Breast epithelium (tissue), 4 donors: ENCODE results near the gene AOPEP. TPM values are rescaled to one million over a fixed set of nuclear protein-coding genes. Genes with fewer than 3 reads are reported as not detected.
A peak's percentile ranks its signal among the peaks of the same experiment; 100 is the strongest.

ENCODE experiments used
- DNase-seq, 2 donors: peaks; one replicate each; pipeline ENCODE4 v3.0.0-alpha.2; 2019; ENCODE audit warnings: low spot score in 2 of 2
- H3K27ac ChIP-seq, 2 donors: fragments of 200-600 bp; sonication (generic) in 1 of 2; one replicate each; pipeline ENCODE4 v1.5.1; 2016 to 2019; ENCODE audit warnings: mild to moderate bottlenecking in 1 of 2
- H3K27me3 ChIP-seq, 2 donors: fragments of 200-600 bp; sonication (generic) in 1 of 2; one replicate each; pipeline versions ENCODE4 v1.5.1 to v1.6.0; 2017 to 2019; ENCODE audit warnings: control low read depth in 1 of 2, mild to moderate bottlenecking in 1 of 2
- H3K36me3 ChIP-seq: fragments of 200-600 bp; one replicate; pipeline ENCODE4 v1.5.1; 2019
- H3K4me1 ChIP-seq, 2 donors: fragments of 200-600 bp; sonication (generic); one replicate each; pipeline ENCODE4 v1.5.1; 2016 to 2019; ENCODE audit warnings: control low read depth in 1 of 2
- H3K4me3 ChIP-seq, 3 donors: fragments of 200-600 bp; sonication (generic); 1 replicate in 2 of 3; 2 replicates in 1 of 3; pipeline ENCODE4 v1.5.1; 2016 to 2019; ENCODE audit warnings: mild to moderate bottlenecking in 3 of 3, moderate library complexity in 2 of 3
- H3K9me3 ChIP-seq, 2 donors: fragments of 200-600 bp; sonication (generic) in 1 of 2; one replicate each; pipeline ENCODE4 v1.5.1; 2016 to 2019; ENCODE audit warnings: control low read depth in 1 of 2
- POLR2A ChIP-seq: fragments of 450-650 bp; IDR thresholded peaks from one replicate; pipeline ENCODE4 v1.6.1; 2016; ENCODE audit warnings: antibody characterized with exemption, mild to moderate bottlenecking, moderate library complexity
- POLR2AphosphoS5 ChIP-seq, 3 donors: sonication (generic); formaldehyde crosslinking; IDR thresholded peaks; one replicate each; pipeline ENCODE4 v1.6.1; 2017; ENCODE audit warnings: antibody characterized with exemption in 3 of 3
- intact Hi-C: fragments of 100-400 bp; cut with DNase I; formaldehyde crosslinking; loops from one replicate; pipeline ENCODE4 v1.15.1; 2023; ENCODE audit warnings: low total_unique reads
- total RNA-seq, 3 donors: library from RNA; depleted of rRNA; stranded (reverse); fragments of >200 nt; gene quantifications; one replicate each; pipeline ENCODE4 v1.1.0, GENCODE V29; 2016
- TF ChIP-seq, protein P1 (sequence below), 3 donors: fragments of 450-650 bp; IDR thresholded peaks; one replicate each; pipeline ENCODE4 v1.5.1; 2016 to 2017; ENCODE audit warnings: antibody characterized with exemption in 3 of 3, mild to moderate bottlenecking in 3 of 3, moderate library complexity in 3 of 3

Gene AOPEP
- total RNA-seq, 3 donors from 2014 or later, result 15.5 to 94.1 (median 87.5) TPM

DNA sequence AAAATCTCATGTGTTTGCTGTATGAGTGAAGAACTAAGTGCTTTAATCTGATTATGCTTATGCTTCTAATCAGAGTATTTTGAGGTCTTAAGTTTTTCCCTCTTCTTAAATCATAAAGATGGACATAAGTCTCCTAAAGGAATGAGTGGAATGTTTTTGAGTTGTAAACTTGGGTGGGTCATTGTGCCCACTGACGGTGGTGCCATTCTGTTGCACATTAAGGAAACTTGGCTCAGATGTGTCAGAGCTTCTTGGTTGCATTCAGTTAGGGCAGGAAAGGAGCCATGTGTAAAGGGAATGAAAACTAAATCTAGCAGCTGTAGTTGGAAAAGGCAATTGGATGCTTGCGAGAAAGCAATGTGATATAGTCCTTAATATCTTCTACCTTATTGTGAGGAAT is 334.4 kb downstream of the AOPEP start:
- no peak for DNase-seq
- Histone ChIP-seq H3K27ac (no peak overlapping the region), H3K27me3 (no peaks in the 10 kb centered on the region), H3K4me3 (no peak overlapping the region), H3K9me3 (no peaks in the 10 kb centered on the region), H3K36me3 (no peaks in the 10 kb centered on the region), H3K4me1 (no peaks in the 10 kb centered on the region)
- intact Hi-C loops, result no loop called here
- TF ChIP-seq POLR2A (no peak), POLR2AphosphoS5 (IDR thresholded peaks at IDR 0.05) (no peak)
- TF ChIP-seq, protein P1, sequence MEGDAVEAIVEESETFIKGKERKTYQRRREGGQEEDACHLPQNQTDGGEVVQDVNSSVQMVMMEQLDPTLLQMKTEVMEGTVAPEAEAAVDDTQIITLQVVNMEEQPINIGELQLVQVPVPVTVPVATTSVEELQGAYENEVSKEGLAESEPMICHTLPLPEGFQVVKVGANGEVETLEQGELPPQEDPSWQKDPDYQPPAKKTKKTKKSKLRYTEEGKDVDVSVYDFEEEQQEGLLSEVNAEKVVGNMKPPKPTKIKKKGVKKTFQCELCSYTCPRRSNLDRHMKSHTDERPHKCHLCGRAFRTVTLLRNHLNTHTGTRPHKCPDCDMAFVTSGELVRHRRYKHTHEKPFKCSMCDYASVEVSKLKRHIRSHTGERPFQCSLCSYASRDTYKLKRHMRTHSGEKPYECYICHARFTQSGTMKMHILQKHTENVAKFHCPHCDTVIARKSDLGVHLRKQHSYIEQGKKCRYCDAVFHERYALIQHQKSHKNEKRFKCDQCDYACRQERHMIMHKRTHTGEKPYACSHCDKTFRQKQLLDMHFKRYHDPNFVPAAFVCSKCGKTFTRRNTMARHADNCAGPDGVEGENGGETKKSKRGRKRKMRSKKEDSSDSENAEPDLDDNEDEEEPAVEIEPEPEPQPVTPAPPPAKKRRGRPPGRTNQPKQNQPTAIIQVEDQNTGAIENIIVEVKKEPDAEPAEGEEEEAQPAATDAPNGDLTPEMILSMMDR (IDR thresholded peaks at IDR 0.05), result no peak

DNA sequence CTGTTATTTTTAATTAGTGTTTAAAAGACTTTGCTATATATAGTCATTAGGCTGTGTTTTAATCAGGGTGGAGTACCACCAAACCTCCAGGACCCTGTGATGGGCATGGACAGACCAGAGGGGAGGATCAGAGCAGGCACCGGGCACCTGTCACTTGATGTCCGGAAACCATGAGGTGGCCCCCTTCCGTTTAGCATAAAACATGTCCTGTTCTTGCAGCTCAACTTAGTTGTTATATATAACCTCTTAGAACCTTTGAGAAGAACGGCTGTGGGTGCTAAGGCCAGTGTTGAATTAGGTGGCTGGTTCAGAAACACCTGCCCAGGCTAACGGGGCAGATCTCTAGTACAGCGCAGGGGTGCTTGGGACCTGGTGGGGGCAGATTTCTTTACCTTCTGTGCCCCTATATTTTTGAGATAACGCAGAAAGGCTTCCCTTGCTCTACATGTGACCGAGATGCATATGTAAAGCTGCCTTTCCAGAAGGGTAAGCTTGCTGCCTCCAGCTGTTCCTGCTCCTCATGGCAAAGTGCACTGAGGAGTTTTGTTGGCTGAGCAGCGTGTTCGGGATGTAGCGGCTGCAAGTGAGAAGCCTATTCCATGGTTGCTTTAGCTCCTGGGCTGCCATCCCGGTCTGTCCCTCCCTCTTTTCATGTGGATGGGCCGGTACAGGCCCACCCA is 335.6 kb downstream of the AOPEP start:
- DNase-seq, result peak in 1 of 2 donors; percentile 12
- TF ChIP-seq POLR2AphosphoS5 (IDR thresholded peaks at IDR 0.05), result no peak
- TF ChIP-seq, protein P1 (IDR thresholded peaks at IDR 0.05), result no peak
- no peak for TF ChIP-seq POLR2A
- Histone ChIP-seq H3K9me3 (no peaks in the 10 kb centered on the region), H3K27me3 (no peaks in the 10 kb centered on the region), H3K4me3 (no peak overlapping the region), H3K4me1 (no peaks in the 10 kb centered on the region), H3K36me3 (no peaks in the 10 kb centered on the region), H3K27ac (no peak overlapping the region)
- intact Hi-C loops, result no loop called here

DNA sequence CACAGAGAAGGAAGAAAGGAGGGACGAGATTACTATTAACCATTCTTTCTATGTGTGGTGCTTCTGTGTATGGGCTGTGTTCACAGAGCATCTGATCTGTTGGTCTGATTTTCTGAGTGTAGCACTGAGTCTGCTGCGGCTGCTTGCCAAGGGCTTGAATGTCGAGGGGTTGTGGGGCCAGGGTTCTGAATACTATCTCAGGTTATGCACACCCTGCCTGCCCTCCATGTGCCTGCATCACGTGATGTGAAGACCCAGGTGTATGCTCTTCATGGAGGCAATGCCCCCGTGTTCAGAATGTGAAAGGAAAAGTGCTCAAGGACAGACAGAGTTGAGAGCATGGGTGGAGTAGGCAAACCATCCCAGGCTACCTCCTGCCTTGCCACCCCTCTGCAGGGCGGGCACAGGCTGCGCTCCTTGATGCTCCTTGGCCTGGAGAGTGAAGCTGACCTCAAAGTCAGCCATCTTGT is 336.1 kb downstream of the AOPEP start:
- Histone ChIP-seq H3K36me3 (no peaks in the 10 kb centered on the region), H3K4me1 (no peaks in the 10 kb centered on the region), H3K27me3 (no peaks in the 10 kb centered on the region), H3K9me3 (no peaks in the 10 kb centered on the region), H3K27ac (no peak overlapping the region), H3K4me3 (no peak overlapping the region)
- peak in 1 of 2 donors; percentile 14 for DNase-seq
- intact Hi-C loops, result no loop called here
- TF ChIP-seq, protein P1 (IDR thresholded peaks at IDR 0.05), result no peak
- TF ChIP-seq POLR2A, result no peak
- TF ChIP-seq POLR2AphosphoS5 (IDR thresholded peaks at IDR 0.05), result no peak

DNA sequence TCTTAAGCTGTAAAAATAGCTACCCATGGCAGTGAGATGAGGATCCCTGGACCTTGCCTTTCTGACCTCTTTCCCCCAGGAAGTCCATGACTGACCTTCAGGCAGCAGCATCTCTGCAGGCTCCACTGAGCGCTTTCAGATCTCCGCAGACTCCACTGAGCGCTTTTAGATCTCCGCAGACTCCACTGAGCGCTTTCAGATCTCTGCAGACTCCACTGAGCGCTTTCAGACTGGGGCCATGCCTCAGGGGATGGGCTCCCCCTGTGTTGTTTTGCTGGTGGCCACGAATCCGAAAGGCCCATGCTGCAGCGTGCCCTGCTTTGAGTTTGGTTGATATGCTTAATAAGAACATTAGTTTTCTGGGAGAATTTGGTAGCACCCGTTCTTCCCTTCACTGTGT is 336.8 kb downstream of the AOPEP start:
- Histone ChIP-seq H3K4me1 (no peaks in the 10 kb centered on the region), H3K9me3 (no peaks in the 10 kb centered on the region), H3K4me3 (no peak overlapping the region), H3K27me3 (no peaks in the 10 kb centered on the region), H3K27ac (no peak overlapping the region), H3K36me3 (no peaks in the 10 kb centered on the region)
- intact Hi-C loops, result no loop called here
- DNase-seq, result peak in 1 of 2 donors; percentile 7
- TF ChIP-seq POLR2A (no peak), POLR2AphosphoS5 (IDR thresholded peaks at IDR 0.05) (no peak)
- TF ChIP-seq, protein P1 (IDR thresholded peaks at IDR 0.05), result no peak

DNA sequence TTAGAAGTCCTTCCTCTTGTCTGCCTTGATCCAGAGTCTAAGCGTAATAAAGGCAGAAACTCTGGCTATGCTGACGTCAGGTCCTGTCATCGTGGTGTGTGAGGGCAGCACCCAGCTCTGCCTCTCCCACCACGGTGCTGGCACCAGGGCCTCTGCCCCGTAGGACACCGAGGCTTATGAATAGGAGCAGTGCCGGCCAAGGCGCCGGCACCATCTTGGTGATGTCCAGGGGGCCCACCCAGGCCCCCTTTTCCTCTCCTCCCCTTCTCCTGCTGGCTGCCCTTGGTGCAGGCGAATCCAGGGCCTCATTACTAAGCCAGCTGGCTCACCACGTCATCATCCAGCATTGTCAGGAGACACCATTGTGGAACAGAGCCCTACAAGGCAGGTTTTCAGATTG is 338.7 kb downstream of the AOPEP start:
- intact Hi-C loops, result no loop called here
- Histone ChIP-seq H3K4me3 (no peak overlapping the region), H3K36me3 (no peaks in the 10 kb centered on the region), H3K27me3 (no peaks in the 10 kb centered on the region), H3K27ac (peak overlapping the region in 1 of 2 donors; percentile 9), H3K4me1 (no peaks in the 10 kb centered on the region), H3K9me3 (no peaks in the 10 kb centered on the region)
- DNase-seq, result peak in 1 of 2 donors; percentile 13
- TF ChIP-seq POLR2AphosphoS5 (IDR thresholded peaks at IDR 0.05) (no peak), POLR2A (no peak)
- TF ChIP-seq, protein P1 (IDR thresholded peaks at IDR 0.05), result no peak
